H9 (cell line): Measurements from ENCODE around the gene IL16. TPM values are rescaled to one million over a fixed set of nuclear protein-coding genes. Genes with fewer than 3 reads are reported as not detected.

Experiments used
- DNase-seq: peaks from one replicate; pipeline ENCODE4 v3.0.0-alpha.2; 2017
- H2AFZ ChIP-seq: one replicate; pipeline ENCODE4 v1.6.1; 2013; ENCODE audit warnings: mild to moderate bottlenecking, low read length, control low read depth, moderate library complexity
- H2AK5ac ChIP-seq: 2 replicates; pipeline ENCODE4 v1.6.1; 2013; ENCODE audit warnings: low read length, control low read depth, mixed read lengths; ENCODE audit not compliant: insufficient read length
- H2BK120ac ChIP-seq: one replicate; pipeline ENCODE4 v1.6.1; 2013; ENCODE audit warnings: low read depth, mild to moderate bottlenecking, low read length, control low read depth, inconsistent platforms; ENCODE audit not compliant: poor library complexity, severe bottlenecking
- H2BK12ac ChIP-seq: 2 replicates; pipeline ENCODE4 v1.6.1; 2013; ENCODE audit warnings: low read length, control low read depth, mixed read lengths, low read depth; ENCODE audit not compliant: insufficient read length
- H2BK15ac ChIP-seq: 2 replicates; pipeline ENCODE4 v1.6.1; 2013; ENCODE audit warnings: low read depth, low read length, control low read depth
- H2BK20ac ChIP-seq: one replicate; pipeline ENCODE4 v1.6.1; 2013; ENCODE audit warnings: low read depth, mild to moderate bottlenecking, low read length, control low read depth, inconsistent platforms; ENCODE audit not compliant: poor library complexity, severe bottlenecking
- H2BK5ac ChIP-seq: 2 replicates; pipeline ENCODE4 v1.6.1; 2013; ENCODE audit warnings: low read length, control low read depth, mixed read lengths; ENCODE audit not compliant: insufficient read length
- H3K14ac ChIP-seq: 2 replicates; pipeline ENCODE4 v1.6.1; 2013; ENCODE audit warnings: low read length, control low read depth; ENCODE audit not compliant: insufficient read depth
- H3K18ac ChIP-seq: 2 replicates; pipeline ENCODE4 v1.6.1; 2013; ENCODE audit warnings: low read depth, mild to moderate bottlenecking, mixed read lengths, low read length, control low read depth; ENCODE audit not compliant: insufficient read length
- H3K23ac ChIP-seq: 2 replicates; pipeline ENCODE4 v1.6.1; 2013; ENCODE audit warnings: low read length, control low read depth, mixed read lengths, low read depth; ENCODE audit not compliant: insufficient read length
- H3K23me2 ChIP-seq: 2 replicates; pipeline ENCODE4 v1.6.1; 2013; ENCODE audit warnings: low read depth, mild to moderate bottlenecking, mixed read lengths, low read length, control low read depth; ENCODE audit not compliant: insufficient read length, poor library complexity, severe bottlenecking
- H3K27ac ChIP-seq: 2 replicates; pipeline ENCODE4 v1.5.1; 2013; ENCODE audit warnings: low read length, control low read depth, mixed read lengths, low read depth; ENCODE audit not compliant: insufficient read length
- H3K27me3 ChIP-seq: 2 replicates; pipeline ENCODE4 v1.6.1; 2013; ENCODE audit warnings: low read length, control low read depth, inconsistent platforms; ENCODE audit not compliant: insufficient read depth
- H3K4ac ChIP-seq: 2 replicates; pipeline ENCODE4 v1.6.1; 2013; ENCODE audit warnings: low read depth, mild to moderate bottlenecking, control low read depth, inconsistent platforms, low read length, moderate library complexity
- H3K4me1 ChIP-seq: 2 replicates; pipeline ENCODE4 v1.6.1; 2013; ENCODE audit warnings: low read length, control low read depth, inconsistent platforms; ENCODE audit not compliant: insufficient read depth
- H3K4me2 ChIP-seq: 2 replicates; pipeline ENCODE4 v1.6.1; 2013; ENCODE audit warnings: low read length, control low read depth, mixed read lengths; ENCODE audit not compliant: insufficient read length, insufficient read depth
- H3K56ac ChIP-seq: 2 replicates; pipeline ENCODE4 v1.6.1; 2013; ENCODE audit warnings: low read depth, mild to moderate bottlenecking, mixed read lengths, low read length, control low read depth; ENCODE audit not compliant: insufficient read length
- H3K79me1 ChIP-seq: 2 replicates; pipeline ENCODE4 v1.6.1; 2013; ENCODE audit warnings: low read depth, mild to moderate bottlenecking, moderate library complexity, low read length, control low read depth, inconsistent platforms; ENCODE audit not compliant: insufficient read depth, poor library complexity, severe bottlenecking
- H3K79me2 ChIP-seq: 2 replicates; pipeline ENCODE4 v1.6.1; 2013; ENCODE audit warnings: low read length, control low read depth, inconsistent platforms; ENCODE audit not compliant: insufficient read depth
- H3K9ac ChIP-seq: 2 replicates; pipeline ENCODE4 v1.6.1; 2013; ENCODE audit warnings: low read length, control low read depth, mixed read lengths; ENCODE audit not compliant: insufficient read length; ENCODE audit errors: extremely low read depth
- H3K9me3 ChIP-seq: one replicate; pipeline ENCODE4 v1.6.1; 2013; ENCODE audit warnings: low read depth, low read length, inconsistent platforms; ENCODE audit not compliant: control insufficient read depth
- H3T11ph ChIP-seq: one replicate; pipeline ENCODE4 v1.6.1; 2013; ENCODE audit warnings: mild to moderate bottlenecking, low read length, control low read depth, inconsistent platforms
- H4K20me1 ChIP-seq: one replicate; pipeline ENCODE4 v1.6.1; 2013; ENCODE audit not compliant: control insufficient read depth, insufficient read length, insufficient read depth
- H4K5ac ChIP-seq: 2 replicates; pipeline ENCODE4 v1.6.1; 2013; ENCODE audit warnings: low read depth, mild to moderate bottlenecking, mixed read lengths, low read length, control low read depth; ENCODE audit not compliant: insufficient read length
- H4K8ac ChIP-seq: replicated peaks from 2 replicates; pipeline ENCODE4 v1.6.1; 2013; ENCODE audit warnings: low read length, control low read depth, mixed read lengths, low read depth; ENCODE audit not compliant: insufficient read length
- H4K91ac ChIP-seq: 2 replicates; pipeline ENCODE4 v1.6.1; 2013; ENCODE audit warnings: low read depth, mild to moderate bottlenecking, moderate library complexity, mixed read lengths, low read length, control low read depth; ENCODE audit not compliant: insufficient read length
- H3K27ac Mint-ChIP-seq, 3 experiments: 2 replicates in 2 of 3; 3 replicates in 1 of 3; pipeline ENCODE4 v1.8.0; 2020 to 2021; ENCODE audit warnings: mixed read lengths in 3 of 3, mild to moderate bottlenecking in 1 of 3, moderate library complexity in 1 of 3
- H3K27me3 Mint-ChIP-seq: 2 replicates; pipeline ENCODE4 v1.8.0; 2021; ENCODE audit warnings: low read depth, mild to moderate bottlenecking, moderate library complexity, mixed read lengths
- H3K36me3 Mint-ChIP-seq, 3 experiments: 2 replicates in 2 of 3; 3 replicates in 1 of 3; pipeline ENCODE4 v1.8.0; 2020 to 2021; ENCODE audit warnings: low read depth in 3 of 3, mixed read lengths in 3 of 3; ENCODE audit not compliant: insufficient read depth in 1 of 3
- H3K4me1 Mint-ChIP-seq, 2 experiments: 2 replicates each; pipeline ENCODE4 v1.8.0; 2020; ENCODE audit warnings: mixed read lengths in 2 of 2
- H3K4me3 Mint-ChIP-seq, 2 experiments: 2 replicates in 1 of 2; 3 replicates in 1 of 2; pipeline ENCODE4 v1.8.0; 2020 to 2021; ENCODE audit warnings: mild to moderate bottlenecking in 2 of 2, mixed read lengths in 2 of 2, moderate library complexity in 1 of 2
- H3K9me3 Mint-ChIP-seq, 2 experiments: 2 replicates in 1 of 2; 3 replicates in 1 of 2; pipeline ENCODE4 v1.8.0; 2020; ENCODE audit warnings: mild to moderate bottlenecking in 2 of 2, mixed read lengths in 2 of 2, moderate library complexity in 1 of 2
- WGBS: extraction: QIAGEN DNeasy Blood & Tissue Kit; methylation state at CpG from one replicate; pipeline ENCODE4 v1.1.7; 2013; ENCODE audit warnings: missing lambda C conversion rate, low lambda C conversion rate, mixed read lengths; ENCODE audit not compliant: insufficient read length; ENCODE audit errors: extremely low coverage; 5-methylcytosine and 5-hydroxymethylcytosine counted together
- total RNA-seq: library from RNA; stranded (reverse); gene quantifications from 2 replicates; pipeline ENCODE4 v1.2.1, GENCODE V29; 2021
- TF ChIP-seq, protein P1 (sequence below): fragments of 200-600 bp; sonication (generic); conservative IDR thresholded peaks from 3 replicates; pipeline ENCODE4 v1.8.0; 2021; ENCODE audit warnings: antibody characterized with exemption, mild to moderate bottlenecking

The IL16 gene
- total RNA-seq, 1 experiment from 2014 or later, result 0.28 TPM

DNA sequence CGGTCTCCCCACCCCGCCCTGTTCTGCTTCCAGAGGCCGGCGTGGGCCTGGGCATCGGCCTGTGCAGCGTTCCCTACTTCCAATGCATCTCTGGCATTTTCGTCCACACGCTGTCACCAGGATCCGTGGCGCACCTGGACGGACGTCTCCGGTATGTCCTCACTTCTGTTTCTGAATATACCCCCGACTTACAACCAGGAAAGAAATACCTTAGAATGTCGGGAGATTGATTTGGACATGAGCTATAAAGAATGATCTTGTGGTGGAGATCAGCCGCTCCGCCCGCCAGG lies 85.9 kb downstream of the IL16 start:
- H3K9ac ChIP-seq, result no peak overlapping the region
- H3K56ac ChIP-seq, result no peak overlapping the region
- no peak overlapping the region for H3K14ac ChIP-seq
- peaks cover 4% of the 10 kb centered on the region for H3K9me3 ChIP-seq
- H3K4me1 ChIP-seq, result no peaks in the 10 kb centered on the region
- H4K8ac ChIP-seq, result no peak overlapping the region
- H3K23ac ChIP-seq, result no peak overlapping the region
- H3K27ac Mint-ChIP-seq, result no peak overlapping the region; a peak in 1 of 7 replicates
- TF ChIP-seq, protein P1, sequence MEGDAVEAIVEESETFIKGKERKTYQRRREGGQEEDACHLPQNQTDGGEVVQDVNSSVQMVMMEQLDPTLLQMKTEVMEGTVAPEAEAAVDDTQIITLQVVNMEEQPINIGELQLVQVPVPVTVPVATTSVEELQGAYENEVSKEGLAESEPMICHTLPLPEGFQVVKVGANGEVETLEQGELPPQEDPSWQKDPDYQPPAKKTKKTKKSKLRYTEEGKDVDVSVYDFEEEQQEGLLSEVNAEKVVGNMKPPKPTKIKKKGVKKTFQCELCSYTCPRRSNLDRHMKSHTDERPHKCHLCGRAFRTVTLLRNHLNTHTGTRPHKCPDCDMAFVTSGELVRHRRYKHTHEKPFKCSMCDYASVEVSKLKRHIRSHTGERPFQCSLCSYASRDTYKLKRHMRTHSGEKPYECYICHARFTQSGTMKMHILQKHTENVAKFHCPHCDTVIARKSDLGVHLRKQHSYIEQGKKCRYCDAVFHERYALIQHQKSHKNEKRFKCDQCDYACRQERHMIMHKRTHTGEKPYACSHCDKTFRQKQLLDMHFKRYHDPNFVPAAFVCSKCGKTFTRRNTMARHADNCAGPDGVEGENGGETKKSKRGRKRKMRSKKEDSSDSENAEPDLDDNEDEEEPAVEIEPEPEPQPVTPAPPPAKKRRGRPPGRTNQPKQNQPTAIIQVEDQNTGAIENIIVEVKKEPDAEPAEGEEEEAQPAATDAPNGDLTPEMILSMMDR, result no peak
- H3K4me3 Mint-ChIP-seq, result no peak overlapping the region
- H4K91ac ChIP-seq, result no peak overlapping the region
- H3K36me3 Mint-ChIP-seq, result peaks cover 0 to 7% (median 2%) of the 10 kb centered on the region in 3 experiments; a peak in 4 of 7 replicates
- H3K4ac ChIP-seq, result no peak overlapping the region
- no peak overlapping the region for H3T11ph ChIP-seq
- 0 out of 4 replicates have a peak, but pooled peaks cover 0 to 2% of the 10 kb centered on the region in 2 experiments for H3K4me1 Mint-ChIP-seq
- H3K23me2 ChIP-seq, result no peaks in the 10 kb centered on the region
- no peaks in the 10 kb centered on the region for H3K27me3 ChIP-seq
- H3K9me3 Mint-ChIP-seq, result peaks cover 13 to 16% of the 10 kb centered on the region in 2 experiments
- no peak overlapping the region for H2BK15ac ChIP-seq
- no peak overlapping the region for H2BK20ac ChIP-seq
- H2AK5ac ChIP-seq, result no peak overlapping the region
- no peak overlapping the region for H4K5ac ChIP-seq
- no peak overlapping the region for H3K18ac ChIP-seq
- no peaks in the 10 kb centered on the region for H3K79me2 ChIP-seq
- peaks cover 4% of the 10 kb centered on the region for H3K27me3 Mint-ChIP-seq
- no peak overlapping the region for H2BK5ac ChIP-seq
- no peak overlapping the region for H3K27ac ChIP-seq
- no peak overlapping the region for H2BK12ac ChIP-seq
- H3K79me1 ChIP-seq, result no peaks in the 10 kb centered on the region
- no peaks in the 10 kb centered on the region for H4K20me1 ChIP-seq
- DNase-seq, result no peak
- H3K4me2 ChIP-seq, result no peak overlapping the region
- H2BK120ac ChIP-seq, result no peak overlapping the region
- WGBS, result no CpG with 5 or more reads among the region's 18 CpGs
- no peak overlapping the region for H2AFZ ChIP-seq
